Measurements from ENCODE around the gene CAV2. TPM values are rescaled to one million over a fixed set of nuclear protein-coding genes. Genes with fewer than 3 reads are reported as not detected.
A peak's percentile ranks its signal among the peaks of the same experiment; 100 is the strongest.

Gene CAV2
- total RNA-seq, 4 donors from 2014 or later: 125 to 148 (median 129) TPM

DNA sequence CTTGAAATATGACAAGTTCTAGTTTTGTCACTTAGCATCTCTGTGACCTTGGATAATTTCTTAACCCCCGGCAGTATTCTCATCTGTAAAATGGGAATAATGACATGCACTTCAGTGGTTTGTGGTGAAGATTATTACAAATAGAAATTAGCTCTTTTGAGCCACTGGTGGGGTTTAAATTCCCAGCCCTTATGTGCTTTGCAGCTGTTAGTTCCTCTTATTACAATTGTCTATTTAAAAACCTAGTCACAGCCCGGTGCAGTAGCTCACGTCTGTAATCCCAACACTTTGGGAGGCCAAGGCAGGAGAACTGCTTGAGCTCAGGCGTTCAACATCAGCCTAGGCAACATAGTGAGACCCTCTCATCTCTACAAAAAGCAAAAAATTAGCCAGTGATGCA lies 55.4 kb downstream of the CAV2 start:
- intact Hi-C loops (cut with DNase I): no loop called here
- Histone ChIP-seq H3K9me3 (no peaks in the 10 kb centered on the region), H3K27me3 (no peaks in the 10 kb centered on the region), H3K36me3 (peaks cover 3 to 44% (median 18%) of the 10 kb centered on the region in 4 donors), H3K4me1 (peaks cover 76 to 93% (median 82%) of the 10 kb centered on the region in 4 donors), H3K4me3 (no peak overlapping the region), H3K27ac (replicated peaks in 1 of 4) (peak overlapping the region; percentile 50 to 67 (median 64))
- TF ChIP-seq POLR2A (IDR thresholded peaks at IDR 0.05; ENCODE audit: low read depth) (no peak), EP300 (IDR thresholded peaks at IDR 0.05) (no peak), POLR2AphosphoS5 (IDR thresholded peaks at IDR 0.05) (no peak)
- TF ChIP-seq, protein P1, sequence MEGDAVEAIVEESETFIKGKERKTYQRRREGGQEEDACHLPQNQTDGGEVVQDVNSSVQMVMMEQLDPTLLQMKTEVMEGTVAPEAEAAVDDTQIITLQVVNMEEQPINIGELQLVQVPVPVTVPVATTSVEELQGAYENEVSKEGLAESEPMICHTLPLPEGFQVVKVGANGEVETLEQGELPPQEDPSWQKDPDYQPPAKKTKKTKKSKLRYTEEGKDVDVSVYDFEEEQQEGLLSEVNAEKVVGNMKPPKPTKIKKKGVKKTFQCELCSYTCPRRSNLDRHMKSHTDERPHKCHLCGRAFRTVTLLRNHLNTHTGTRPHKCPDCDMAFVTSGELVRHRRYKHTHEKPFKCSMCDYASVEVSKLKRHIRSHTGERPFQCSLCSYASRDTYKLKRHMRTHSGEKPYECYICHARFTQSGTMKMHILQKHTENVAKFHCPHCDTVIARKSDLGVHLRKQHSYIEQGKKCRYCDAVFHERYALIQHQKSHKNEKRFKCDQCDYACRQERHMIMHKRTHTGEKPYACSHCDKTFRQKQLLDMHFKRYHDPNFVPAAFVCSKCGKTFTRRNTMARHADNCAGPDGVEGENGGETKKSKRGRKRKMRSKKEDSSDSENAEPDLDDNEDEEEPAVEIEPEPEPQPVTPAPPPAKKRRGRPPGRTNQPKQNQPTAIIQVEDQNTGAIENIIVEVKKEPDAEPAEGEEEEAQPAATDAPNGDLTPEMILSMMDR (IDR thresholded peaks at IDR 0.05): no peak
- 70% methylated on average over 4 of the region's 4 CpGs for WGBS
- DNase-seq (ENCODE audit: extremely low spot score): no peak

DNA sequence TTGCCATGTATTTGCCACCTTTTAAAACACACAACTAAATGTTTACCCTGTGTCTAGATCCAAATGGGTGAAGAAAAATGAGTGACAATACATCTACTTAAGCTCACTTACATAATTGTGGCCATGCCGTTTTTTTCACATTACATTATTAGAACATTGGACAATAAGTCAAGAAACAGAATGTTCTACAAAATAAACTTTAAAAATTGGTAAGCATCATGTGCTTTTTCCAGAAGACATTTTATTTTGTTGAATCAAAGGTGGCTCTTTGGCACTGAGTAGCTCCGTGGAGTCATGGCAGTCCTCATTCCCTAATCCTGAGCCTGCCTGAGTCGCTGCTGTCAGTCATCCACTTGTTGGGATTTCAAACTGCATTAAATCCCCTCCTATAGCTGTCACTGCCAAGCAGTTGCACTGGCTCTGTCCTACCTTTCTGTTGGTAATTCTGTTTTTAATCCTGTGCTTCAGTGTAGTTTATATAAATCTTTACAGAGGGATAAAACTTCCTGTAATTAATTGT lies 57.6 kb downstream of the CAV2 start:
- Histone ChIP-seq H3K27me3 (no peaks in the 10 kb centered on the region), H3K4me1 (peaks cover 71 to 80% (median 76%) of the 10 kb centered on the region in 4 donors), H3K4me3 (no peak overlapping the region), H3K9me3 (no peaks in the 10 kb centered on the region), H3K36me3 (peaks cover 0 to 37% (median 20%) of the 10 kb centered on the region in 4 donors), H3K27ac (replicated peaks in 1 of 4) (peak overlapping the region; percentile 50 to 69 (median 66))
- TF ChIP-seq POLR2AphosphoS5 (IDR thresholded peaks at IDR 0.05) (peak in 1 of 2 donors; percentile 39), EP300 (IDR thresholded peaks at IDR 0.05) (no peak)
- intact Hi-C loops (cut with DNase I): no loop called here
- 73% methylated on average over 3 of the region's 3 CpGs for WGBS
- no peak for DNase-seq (ENCODE audit: extremely low spot score)

DNA sequence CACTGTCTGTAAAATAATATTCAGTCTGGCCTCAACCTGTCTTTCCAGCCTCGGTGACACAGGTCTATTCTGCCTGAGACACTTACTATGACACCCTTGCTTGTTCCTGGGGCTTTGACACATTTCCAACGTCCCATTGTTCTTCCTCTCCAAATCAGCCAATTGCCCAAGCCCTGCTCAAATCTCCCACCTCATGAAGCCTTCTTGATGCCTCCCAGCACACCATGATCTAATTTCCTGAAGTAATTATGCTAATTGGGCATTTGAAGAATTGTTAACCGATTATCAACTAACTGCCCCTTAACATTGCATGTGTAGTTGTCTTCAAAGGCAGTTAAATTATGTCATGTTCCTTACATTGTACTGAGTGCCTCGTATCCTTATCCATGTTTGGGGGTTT lies 58.4 kb downstream of the CAV2 start:
- Histone ChIP-seq H3K36me3 (peaks cover 0 to 33% (median 20%) of the 10 kb centered on the region in 4 donors), H3K27ac (replicated peaks in 1 of 4) (peak overlapping the region; percentile 50 to 69 (median 66)), H3K4me3 (no peak overlapping the region), H3K27me3 (no peaks in the 10 kb centered on the region), H3K9me3 (no peaks in the 10 kb centered on the region), H3K4me1 (peaks cover 65 to 73% (median 69%) of the 10 kb centered on the region in 4 donors)
- TF ChIP-seq POLR2A (IDR thresholded peaks at IDR 0.05; ENCODE audit: low read depth) (no peak), POLR2AphosphoS5 (IDR thresholded peaks at IDR 0.05) (no peak), EP300 (IDR thresholded peaks at IDR 0.05) (no peak)
- TF ChIP-seq, protein P1 (IDR thresholded peaks at IDR 0.05): no peak
- WGBS: 88% methylated on average over 4 of the region's 4 CpGs
- intact Hi-C loops (cut with DNase I): no loop called here
- no peak for DNase-seq (ENCODE audit: extremely low spot score)

Other genes with a start within 250 kb of the CAV2 start
- gene CAV1, start 25.3 kb downstream of the CAV2 start, total RNA-seq: 100 to 1,000 TPM; 434 to 638 (median 591) TPM
- gene MET, start 172.5 kb downstream of the CAV2 start, total RNA-seq: 10 to 100 TPM; 12.0 to 27.2 (median 15.7) TPM

Measured in esophagus muscularis mucosa (tissue), 4 donors.